ENCODE measurements around the gene C11orf68.

GRCh38 chr11:65937766-65938165 is 18.9 kb upstream of the C11orf68 start:
- TF ChIP-seq, protein P1, sequence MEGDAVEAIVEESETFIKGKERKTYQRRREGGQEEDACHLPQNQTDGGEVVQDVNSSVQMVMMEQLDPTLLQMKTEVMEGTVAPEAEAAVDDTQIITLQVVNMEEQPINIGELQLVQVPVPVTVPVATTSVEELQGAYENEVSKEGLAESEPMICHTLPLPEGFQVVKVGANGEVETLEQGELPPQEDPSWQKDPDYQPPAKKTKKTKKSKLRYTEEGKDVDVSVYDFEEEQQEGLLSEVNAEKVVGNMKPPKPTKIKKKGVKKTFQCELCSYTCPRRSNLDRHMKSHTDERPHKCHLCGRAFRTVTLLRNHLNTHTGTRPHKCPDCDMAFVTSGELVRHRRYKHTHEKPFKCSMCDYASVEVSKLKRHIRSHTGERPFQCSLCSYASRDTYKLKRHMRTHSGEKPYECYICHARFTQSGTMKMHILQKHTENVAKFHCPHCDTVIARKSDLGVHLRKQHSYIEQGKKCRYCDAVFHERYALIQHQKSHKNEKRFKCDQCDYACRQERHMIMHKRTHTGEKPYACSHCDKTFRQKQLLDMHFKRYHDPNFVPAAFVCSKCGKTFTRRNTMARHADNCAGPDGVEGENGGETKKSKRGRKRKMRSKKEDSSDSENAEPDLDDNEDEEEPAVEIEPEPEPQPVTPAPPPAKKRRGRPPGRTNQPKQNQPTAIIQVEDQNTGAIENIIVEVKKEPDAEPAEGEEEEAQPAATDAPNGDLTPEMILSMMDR (IDR thresholded peaks at IDR 0.05): no peak
- TF ChIP-seq EZH2phosphoT487 (IDR thresholded peaks at IDR 0.05): no peak
- no peak for TF ChIP-seq EZH2 (IDR thresholded peaks at IDR 0.05)

Measured in neural progenitor cell (in vitro differentiated cells).